ENCODE measurements around the gene MED12.

DNA sequence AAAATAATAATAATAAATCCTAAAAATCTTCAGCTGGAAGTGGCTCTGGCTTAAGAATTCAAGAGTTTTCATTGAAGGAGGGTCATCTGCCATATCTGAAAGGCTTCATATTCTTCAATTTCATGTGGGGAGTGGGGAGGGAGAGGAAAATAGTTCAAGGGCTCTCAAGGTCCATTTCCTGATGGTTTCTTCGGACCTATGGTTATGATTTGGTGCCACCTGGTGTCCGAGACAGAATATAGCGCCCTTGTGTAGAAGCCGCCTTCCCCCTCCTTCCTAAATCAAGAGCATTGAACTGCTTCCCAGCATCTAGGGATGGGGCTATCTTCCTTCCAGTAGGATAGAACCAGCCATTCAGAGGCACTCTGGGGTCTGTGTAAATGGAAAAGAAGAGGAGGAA is 60.5 kb downstream of the MED12 start:
- TF ChIP-seq, protein P1, sequence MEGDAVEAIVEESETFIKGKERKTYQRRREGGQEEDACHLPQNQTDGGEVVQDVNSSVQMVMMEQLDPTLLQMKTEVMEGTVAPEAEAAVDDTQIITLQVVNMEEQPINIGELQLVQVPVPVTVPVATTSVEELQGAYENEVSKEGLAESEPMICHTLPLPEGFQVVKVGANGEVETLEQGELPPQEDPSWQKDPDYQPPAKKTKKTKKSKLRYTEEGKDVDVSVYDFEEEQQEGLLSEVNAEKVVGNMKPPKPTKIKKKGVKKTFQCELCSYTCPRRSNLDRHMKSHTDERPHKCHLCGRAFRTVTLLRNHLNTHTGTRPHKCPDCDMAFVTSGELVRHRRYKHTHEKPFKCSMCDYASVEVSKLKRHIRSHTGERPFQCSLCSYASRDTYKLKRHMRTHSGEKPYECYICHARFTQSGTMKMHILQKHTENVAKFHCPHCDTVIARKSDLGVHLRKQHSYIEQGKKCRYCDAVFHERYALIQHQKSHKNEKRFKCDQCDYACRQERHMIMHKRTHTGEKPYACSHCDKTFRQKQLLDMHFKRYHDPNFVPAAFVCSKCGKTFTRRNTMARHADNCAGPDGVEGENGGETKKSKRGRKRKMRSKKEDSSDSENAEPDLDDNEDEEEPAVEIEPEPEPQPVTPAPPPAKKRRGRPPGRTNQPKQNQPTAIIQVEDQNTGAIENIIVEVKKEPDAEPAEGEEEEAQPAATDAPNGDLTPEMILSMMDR (IDR thresholded peaks at IDR 0.05), result peak; percentile 44 to 68 (median 61)
- no peak for TF ChIP-seq POLR2AphosphoS5 (IDR thresholded peaks at IDR 0.05; ENCODE audit: insufficient read depth in 1 of 2, low read depth in 1 of 2)
